LHCN-M2 (cell line): ENCODE results near the gene EXO1. TPM values are rescaled to one million over a fixed set of nuclear protein-coding genes. Genes with fewer than 3 reads are reported as not detected.
A peak's percentile ranks its signal among the peaks of the same experiment; 100 is the strongest.

Source experiments
- DNase-seq: peaks from one replicate; pipeline ENCODE4 v3.0.0-alpha.2; 2012; ENCODE audit warnings: low read depth
- total RNA-seq: library from RNA; depleted of rRNA; stranded (reverse); fragments of >200 nt; gene quantifications from 2 replicates; pipeline ENCODE4 v1.2.3, GENCODE V29; 2014; rRNA removed

EXO1 gene
- total RNA-seq, 1 experiment from 2014 or later = 37.7 TPM

DNA sequence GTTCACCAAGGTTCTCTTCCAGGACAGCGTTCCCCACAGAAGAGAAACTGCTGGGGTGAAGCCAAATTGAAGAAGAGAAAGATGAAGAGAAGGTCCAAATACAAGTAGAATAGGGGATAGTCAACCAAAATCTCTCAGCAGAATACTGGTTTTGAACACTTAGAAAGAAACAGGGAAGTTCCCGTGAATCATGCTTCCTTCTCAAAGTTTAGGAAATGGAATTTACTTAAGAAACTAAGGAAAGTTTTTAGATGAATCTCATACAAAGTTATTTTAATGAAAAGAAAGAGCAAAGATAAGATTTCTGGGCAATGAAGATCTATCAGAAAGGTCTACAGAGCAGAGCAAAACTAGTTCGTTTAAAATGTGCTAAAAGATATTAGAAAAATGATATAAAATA lies 43.3 kb downstream of the EXO1 start:
- DNase-seq = no peak

GRCh38 chr1:241894016-241894415 lies 46.0 kb downstream of the EXO1 start:
- no peak for DNase-seq

DNA sequence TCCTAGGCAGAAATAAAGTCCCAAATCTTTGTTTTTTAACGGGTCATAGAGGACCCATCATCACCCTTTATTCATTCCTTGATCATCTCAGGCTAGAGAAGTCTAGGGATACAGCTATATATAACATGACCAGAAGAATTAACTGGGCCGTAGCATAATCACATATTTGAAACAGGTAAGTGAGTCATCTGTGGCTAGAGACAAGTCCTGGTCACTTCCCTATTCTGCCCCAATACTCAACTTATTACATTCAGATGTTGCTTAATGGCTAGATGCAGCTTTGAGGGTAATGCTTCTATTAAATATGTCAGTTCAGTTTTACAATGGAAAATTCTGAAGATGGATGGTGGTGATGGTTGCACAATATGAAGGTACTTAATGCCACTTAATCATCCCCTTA lies 47.0 kb downstream of the EXO1 start:
- DNase-seq = no peak

DNA sequence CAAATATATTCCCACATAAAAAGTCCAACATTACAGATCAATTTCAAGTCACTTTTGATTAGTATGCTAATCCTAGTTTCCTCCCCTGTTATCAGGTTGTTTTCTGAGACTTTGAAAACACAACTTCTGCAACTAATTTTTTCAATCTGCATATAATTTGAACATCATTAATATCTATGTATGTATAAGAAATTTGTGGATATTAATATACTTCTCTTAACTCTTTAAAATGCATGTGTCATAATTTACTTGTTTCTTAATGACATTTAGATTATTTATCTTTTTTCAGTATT lies 48.6 kb downstream of the EXO1 start:
- DNase-seq = no peak

DNA sequence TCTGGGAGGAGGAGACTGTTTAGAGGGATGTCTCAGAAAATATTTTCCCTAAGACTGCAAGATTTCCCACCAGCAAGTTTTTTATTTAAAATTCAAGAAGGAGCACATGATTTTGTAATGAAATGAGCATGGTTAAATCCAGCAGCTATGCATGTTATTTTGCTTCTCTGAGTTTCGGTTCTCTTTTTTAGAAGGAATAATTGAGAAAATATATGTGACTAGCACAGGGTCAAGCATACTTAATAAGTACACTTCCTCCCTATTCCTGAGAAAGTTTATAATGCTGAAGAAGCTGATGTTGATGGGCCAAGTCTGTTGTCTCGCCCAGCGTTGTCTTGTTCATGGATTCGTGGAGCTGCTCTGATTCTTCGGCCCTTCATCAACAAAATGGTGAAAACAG lies 51.2 kb downstream of the EXO1 start:
- DNase-seq = no peak

DNA sequence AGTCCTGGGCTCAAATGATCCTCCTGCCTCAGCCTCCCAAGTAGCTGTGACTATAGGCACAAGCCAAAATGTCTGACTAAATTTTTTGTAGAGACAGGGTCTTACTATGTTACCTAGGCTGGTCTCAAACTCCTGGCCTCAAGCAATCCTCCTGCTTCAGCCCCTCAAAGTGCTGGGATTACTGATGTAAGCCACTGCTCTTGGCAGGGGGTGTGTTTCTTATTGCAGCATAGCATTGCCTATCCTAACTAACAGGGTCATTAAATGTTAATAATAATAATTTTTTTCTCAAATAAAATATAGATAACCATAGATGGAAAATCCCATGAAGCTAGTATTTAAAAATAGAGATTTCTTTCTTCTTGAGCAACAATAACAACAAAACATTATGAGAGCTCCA lies 52.4 kb downstream of the EXO1 start:
- DNase-seq = no peak

DNA sequence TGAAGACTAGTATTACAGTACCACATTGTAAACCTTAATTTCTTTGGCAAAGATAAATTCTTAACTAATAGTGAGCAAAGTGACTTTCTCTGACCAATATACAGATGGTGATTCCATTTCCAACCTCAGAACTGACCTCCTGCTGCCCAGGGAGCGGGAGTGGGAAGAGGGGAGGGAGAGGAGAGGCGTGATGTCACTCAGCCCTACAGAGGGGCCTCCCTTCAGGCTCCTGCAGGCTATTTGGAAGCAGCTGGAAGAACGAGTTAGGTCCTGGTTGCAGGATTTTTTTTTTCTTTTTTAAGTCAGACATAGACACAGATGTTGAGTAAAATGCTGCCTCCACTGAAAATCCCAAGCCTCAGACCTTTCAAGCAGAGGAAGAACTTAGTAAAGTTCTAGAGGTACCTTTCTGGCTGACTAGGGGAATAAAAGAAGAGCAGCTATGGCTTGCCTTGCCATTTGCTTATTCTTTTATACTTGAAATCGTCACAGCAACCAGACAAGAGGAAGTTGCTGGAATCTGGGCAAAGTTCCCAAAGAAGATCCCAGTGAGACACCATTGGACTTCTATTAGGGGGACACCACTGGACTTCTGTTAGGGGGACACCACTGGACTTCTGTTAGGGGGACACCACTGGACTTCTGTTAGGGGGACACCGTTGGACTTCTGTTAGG lies 54.5 kb downstream of the EXO1 start:
- DNase-seq = no peak

DNA sequence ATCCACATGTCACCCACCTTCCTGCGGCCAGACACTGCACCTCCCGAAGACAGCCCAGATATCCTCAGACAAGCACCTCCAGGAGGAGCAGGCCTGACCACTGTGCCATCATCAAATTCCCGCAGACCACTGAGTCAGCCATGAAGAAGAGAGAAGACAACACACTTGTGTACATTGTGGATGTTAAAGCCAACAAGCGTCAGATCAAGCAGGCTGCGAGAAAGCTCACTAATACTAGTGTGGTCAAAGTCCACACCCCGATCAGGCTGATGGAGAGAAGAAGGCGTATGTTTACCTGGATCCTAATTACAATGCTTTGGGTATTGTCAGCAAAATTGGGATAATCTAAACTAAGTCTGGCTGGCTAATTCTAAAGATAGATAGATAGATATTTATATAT lies 68.2 kb downstream of the EXO1 start:
- no peak for DNase-seq

DNA sequence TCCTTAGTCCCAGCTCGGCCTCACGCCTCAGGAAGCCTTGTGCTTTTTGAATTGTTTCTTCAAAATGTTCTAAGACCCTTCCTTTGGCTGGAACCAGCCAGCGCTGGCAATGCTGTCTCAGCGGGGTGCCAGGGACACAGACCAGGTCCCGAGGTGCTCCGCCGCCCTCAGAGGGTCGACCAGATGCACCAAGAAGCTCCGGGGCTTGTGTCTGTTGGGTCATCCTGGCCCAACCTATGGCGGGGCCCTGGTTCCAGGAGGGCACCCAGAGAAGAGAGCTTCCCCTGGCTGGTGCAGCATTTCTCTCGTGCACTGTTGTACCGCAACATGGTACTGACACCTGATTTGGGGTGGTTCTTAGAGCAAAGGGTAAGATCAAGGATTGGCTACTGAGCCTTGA lies 69.5 kb downstream of the EXO1 start:
- no peak for DNase-seq

- DNase-seq = peak; percentile 61
These were observed 70.9 kb downstream of the EXO1 start for GRCh38 chr1:241918879-241919278.

DNA sequence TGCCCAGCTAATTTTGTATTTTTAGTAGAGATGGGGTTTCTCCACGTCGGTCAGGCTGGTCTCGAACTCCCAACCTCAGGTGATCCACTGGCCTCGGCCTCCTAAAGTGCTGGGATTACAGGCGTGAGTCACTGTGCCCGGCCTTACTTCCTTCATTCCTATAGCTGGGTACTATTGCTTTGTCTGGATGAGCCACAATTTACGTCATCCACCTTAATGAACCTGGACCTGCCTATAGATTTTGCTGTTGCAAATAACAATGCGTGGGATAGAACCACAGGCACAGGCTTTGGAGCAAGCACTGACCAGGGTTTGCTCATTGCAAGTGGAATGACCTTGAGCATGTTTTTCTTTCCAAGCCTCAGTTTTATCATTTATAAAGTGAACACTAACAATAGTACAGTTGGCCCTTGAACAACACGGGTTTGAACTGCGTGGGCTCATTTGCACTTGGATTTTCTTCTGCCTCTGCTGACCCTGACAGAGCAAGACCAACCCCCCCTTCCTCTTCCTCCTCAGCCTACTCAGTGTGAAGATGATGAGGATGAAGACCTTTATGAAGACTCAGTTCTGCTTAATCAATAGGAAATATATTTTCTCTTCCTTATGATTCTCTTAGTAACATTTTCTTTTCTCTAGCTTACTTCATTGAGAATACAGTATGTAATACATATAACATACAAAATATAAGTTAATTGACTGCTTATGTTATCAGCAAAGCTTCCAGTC lies 76.2 kb downstream of the EXO1 start:
- no peak for DNase-seq

- DNase-seq = no peak
These were observed 78.1 kb downstream of the EXO1 start for GRCh38 chr1:241926141-241926540.

- DNase-seq = no peak
These were observed 79.3 kb downstream of the EXO1 start for GRCh38 chr1:241927321-241927720.

- DNase-seq = no peak
These were observed 84.8 kb downstream of the EXO1 start for GRCh38 chr1:241932845-241933244.

DNA sequence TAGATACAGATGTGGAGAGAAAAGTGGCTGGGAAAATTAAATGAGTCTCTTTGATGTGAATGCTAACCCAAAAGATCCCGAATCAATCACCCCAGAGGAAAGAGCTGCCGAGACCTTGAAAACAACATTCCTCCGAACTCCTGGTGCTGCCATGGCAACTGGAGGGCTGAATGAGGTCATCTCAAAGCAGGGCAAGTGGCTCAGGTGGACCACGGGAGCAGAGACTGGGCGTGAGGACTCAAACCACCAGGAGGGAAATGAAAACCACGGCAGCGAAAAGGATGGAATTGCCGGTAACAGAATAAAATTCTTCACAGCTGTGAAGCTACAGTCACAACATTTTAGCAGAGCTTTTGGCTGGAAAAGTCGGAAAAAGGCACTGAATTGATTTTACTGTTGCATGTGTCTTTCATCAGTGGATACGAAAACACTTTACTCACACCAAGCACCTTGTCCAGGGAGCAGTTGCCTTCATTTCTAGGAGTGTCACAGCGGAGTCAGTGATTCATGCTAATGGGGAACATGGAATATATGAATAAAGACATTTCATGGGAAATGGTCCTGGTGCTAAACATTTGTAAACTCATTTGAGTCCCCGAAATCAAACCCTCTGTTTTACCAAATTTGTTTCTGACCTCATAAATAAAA lies 86.3 kb downstream of the EXO1 start:
- peak; percentile 28 for DNase-seq

- no peak for DNase-seq
These were observed 86.9 kb downstream of the EXO1 start for GRCh38 chr1:241934866-241935265.

Other genes with a start within 250 kb of the EXO1 start
- gene CHML, start 207.8 kb upstream of the EXO1 start, total RNA-seq = 8.7 and 10.4 TPM in 2 replicates
- 33.5 and 34.5 TPM in 2 replicates for gene OPN3, start 207.8 kb upstream of the EXO1 start, total RNA-seq
- not detected in 2 replicates for gene WDR64, start 195.9 kb upstream of the EXO1 start, total RNA-seq
- not detected in 2 replicates for gene BECN2, start 109.6 kb downstream of the EXO1 start, total RNA-seq
- gene MAP1LC3C, start 150.9 kb downstream of the EXO1 start, total RNA-seq = 1.0 and 2.6 TPM in 2 replicates